ENCODE results near the gene TBC1D14. TPM values are rescaled to one million over a fixed set of nuclear protein-coding genes. Genes with fewer than 3 reads are reported as not detected.

The TBC1D14 gene
- total RNA-seq, 4 donors from 2014 or later, result 44.8 to 67.7 (median 55.7) TPM

DNA sequence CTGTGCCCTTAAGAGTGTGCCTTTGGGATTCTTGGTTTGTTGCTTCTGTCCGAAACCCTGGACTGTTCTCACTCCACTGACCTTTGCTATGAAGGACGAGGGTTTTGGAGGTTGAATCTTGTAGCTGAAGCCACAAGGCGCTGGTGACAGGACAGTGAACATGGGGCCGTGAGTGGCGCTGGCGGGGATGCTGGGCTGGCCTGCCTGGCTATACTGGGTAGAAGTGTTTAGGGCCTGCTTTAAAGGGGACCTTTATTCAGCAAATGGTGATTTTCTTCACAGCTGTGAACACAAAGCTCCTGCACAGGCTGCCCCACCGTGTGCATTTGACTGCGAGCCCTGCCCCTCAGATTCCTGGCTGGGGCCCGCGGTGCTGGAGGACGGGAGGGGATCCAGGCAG lies 106.5 kb downstream of the TBC1D14 start:
- H3K27ac ChIP-seq, result no peak overlapping the region
- no peak for DNase-seq
- H3K9me3 ChIP-seq, result no peaks in the 10 kb centered on the region
- H3K4me1 ChIP-seq, result no peaks in the 10 kb centered on the region
- no peak for TF ChIP-seq POLR2A (IDR thresholded peaks at IDR 0.05)
- TF ChIP-seq, protein P1, sequence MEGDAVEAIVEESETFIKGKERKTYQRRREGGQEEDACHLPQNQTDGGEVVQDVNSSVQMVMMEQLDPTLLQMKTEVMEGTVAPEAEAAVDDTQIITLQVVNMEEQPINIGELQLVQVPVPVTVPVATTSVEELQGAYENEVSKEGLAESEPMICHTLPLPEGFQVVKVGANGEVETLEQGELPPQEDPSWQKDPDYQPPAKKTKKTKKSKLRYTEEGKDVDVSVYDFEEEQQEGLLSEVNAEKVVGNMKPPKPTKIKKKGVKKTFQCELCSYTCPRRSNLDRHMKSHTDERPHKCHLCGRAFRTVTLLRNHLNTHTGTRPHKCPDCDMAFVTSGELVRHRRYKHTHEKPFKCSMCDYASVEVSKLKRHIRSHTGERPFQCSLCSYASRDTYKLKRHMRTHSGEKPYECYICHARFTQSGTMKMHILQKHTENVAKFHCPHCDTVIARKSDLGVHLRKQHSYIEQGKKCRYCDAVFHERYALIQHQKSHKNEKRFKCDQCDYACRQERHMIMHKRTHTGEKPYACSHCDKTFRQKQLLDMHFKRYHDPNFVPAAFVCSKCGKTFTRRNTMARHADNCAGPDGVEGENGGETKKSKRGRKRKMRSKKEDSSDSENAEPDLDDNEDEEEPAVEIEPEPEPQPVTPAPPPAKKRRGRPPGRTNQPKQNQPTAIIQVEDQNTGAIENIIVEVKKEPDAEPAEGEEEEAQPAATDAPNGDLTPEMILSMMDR (IDR thresholded peaks at IDR 0.05), result no peak
- H3K27me3 ChIP-seq, result no peaks in the 10 kb centered on the region
- peaks cover 0 to 86% (median 0%) of the 10 kb centered on the region in 3 donors for H3K36me3 ChIP-seq
- H3K4me3 ChIP-seq, result no peak overlapping the region

DNA sequence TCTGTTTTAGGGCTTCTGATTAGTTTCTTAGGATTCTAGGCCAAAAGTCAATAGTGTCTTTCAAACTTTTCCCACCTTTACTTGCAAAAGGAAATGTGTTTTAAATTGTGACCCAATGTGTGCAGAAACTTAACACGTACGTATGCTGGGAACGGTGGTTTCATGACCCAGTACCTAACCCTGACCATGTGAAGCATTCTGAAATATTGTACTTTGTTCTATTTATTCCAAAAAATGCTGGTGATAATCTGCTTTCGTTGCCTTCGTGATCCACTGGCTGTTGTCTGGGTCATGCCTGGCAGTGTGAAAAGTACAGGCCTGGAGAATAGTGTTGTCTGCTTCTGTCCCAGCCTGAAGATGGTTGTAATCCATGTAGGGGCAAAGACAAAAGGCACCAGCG lies 106.9 kb downstream of the TBC1D14 start:
- Histone ChIP-seq H3K4me3 (no peak overlapping the region), H3K27ac (no peak overlapping the region), H3K4me1 (no peaks in the 10 kb centered on the region), H3K9me3 (no peaks in the 10 kb centered on the region), H3K36me3 (peaks cover 0 to 86% (median 0%) of the 10 kb centered on the region in 3 donors), H3K27me3 (no peaks in the 10 kb centered on the region)
- TF ChIP-seq, protein P1 (IDR thresholded peaks at IDR 0.05), result no peak
- no peak for TF ChIP-seq POLR2A (IDR thresholded peaks at IDR 0.05)
- no peak for DNase-seq

DNA sequence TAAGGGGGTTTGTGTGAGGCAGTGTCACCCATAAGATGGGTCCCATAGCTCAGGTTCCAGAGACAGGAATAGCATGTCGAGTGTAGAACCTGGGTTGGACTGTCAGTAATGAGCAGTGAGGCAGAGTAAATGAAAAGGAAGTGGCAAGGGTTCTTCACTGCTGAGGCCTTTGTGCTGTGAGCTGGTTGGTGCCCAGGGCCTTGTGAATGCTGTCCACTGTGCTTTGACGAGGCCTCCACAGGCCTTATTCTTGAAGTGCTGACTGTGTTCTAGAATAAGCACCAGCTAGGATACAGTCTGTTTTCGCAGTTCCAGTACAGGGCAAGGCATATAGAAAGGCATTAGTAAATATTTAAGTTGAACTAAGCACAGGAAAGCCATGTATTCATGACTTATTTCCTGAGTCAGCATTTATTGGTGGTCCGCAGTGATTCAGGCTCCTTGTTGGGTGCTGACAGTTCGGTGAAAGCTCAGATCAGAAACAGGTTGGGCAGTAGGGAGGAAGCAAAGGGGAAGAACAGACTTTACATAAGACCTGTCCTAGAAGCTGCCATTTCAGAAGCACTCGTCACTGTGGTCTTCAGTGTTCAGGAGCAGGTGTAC lies 107.9 kb downstream of the TBC1D14 start:
- no peaks in the 10 kb centered on the region for H3K27me3 ChIP-seq
- peaks cover 0 to 87% (median 0%) of the 10 kb centered on the region in 3 donors for H3K36me3 ChIP-seq
- no peak overlapping the region for H3K4me3 ChIP-seq
- no peaks in the 10 kb centered on the region for H3K9me3 ChIP-seq
- no peak for DNase-seq
- TF ChIP-seq POLR2A (IDR thresholded peaks at IDR 0.05), result no peak
- H3K4me1 ChIP-seq, result no peaks in the 10 kb centered on the region
- no peak overlapping the region for H3K27ac ChIP-seq

DNA sequence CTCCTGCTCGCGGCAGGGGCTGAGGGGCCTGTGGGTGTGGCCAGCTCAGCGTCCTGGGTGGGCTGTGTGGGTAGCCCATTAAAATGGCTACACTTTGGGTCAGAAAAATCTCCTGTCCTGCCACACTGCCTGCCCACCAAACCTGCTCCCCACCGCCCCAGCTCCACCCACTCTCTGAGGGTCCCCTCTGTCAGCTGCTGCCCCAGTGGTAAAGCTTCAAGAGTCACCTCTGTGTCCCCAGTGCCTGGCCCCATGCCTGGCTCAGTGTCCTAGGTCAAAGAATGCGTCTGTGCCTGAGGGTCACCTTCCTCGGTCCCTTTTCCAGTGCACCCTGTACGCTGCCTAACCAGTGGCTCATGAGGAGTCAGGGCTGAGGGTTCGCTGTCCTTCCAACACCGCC lies 108.7 kb downstream of the TBC1D14 start:
- no peak overlapping the region for H3K4me3 ChIP-seq
- no peaks in the 10 kb centered on the region for H3K4me1 ChIP-seq
- H3K36me3 ChIP-seq, result peaks cover 0 to 87% (median 0%) of the 10 kb centered on the region in 3 donors
- H3K9me3 ChIP-seq, result no peaks in the 10 kb centered on the region
- no peak overlapping the region for H3K27ac ChIP-seq
- H3K27me3 ChIP-seq, result no peaks in the 10 kb centered on the region
- no peak for DNase-seq
- TF ChIP-seq, protein P1 (IDR thresholded peaks at IDR 0.05), result no peak
- TF ChIP-seq POLR2A (IDR thresholded peaks at IDR 0.05), result no peak

DNA sequence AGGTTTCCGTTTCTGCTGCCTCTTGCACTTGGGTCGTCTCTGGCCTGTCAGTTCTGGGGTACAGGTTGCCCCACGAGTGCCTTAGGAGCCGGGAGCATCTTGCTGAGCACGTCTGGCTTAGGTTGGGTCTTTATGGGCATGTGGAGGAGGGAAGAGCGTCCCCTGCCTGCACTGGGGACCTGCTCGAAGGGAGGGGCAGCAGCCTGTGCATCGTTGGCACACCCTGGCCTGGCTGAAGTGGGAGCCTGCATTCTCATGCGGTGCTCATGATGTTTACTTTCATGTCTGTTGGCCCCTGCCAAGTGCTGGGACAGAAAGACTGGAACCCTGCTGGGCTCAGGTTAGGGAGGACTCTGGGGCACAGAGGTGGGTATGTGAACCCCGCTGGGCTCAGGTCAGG lies 109.7 kb downstream of the TBC1D14 start:
- DNase-seq, result no peak
- Histone ChIP-seq H3K4me1 (no peaks in the 10 kb centered on the region), H3K9me3 (no peaks in the 10 kb centered on the region), H3K4me3 (no peak overlapping the region), H3K27me3 (no peaks in the 10 kb centered on the region), H3K27ac (no peak overlapping the region), H3K36me3 (peaks cover 0 to 88% (median 0%) of the 10 kb centered on the region in 3 donors)
- no peak for TF ChIP-seq POLR2A (IDR thresholded peaks at IDR 0.05)
- TF ChIP-seq, protein P1 (IDR thresholded peaks at IDR 0.05), result no peak

DNA sequence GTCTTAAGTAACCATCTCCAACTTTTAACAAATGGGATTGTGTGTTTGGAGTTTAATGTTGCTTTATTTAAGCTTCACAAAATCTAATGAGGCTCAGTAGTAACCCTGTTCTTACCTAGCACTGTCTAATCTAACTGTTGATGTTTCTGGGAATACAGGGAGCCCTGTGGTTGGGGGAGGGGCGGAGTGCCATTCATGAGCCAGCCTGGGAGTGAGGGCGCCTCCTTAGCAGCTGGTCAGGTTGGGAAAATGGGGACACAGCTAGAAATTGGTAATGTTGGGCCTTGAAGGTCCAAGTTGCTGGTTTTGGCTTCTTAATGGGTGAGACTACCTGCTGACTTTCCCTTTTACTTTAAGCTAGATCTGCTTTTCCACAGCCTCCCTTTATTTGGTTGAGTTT lies 110.7 kb downstream of the TBC1D14 start:
- Histone ChIP-seq H3K4me1 (no peaks in the 10 kb centered on the region), H3K9me3 (no peaks in the 10 kb centered on the region), H3K4me3 (no peak overlapping the region), H3K27me3 (no peaks in the 10 kb centered on the region), H3K36me3 (peaks cover 0 to 88% (median 0%) of the 10 kb centered on the region in 3 donors), H3K27ac (no peak overlapping the region)
- no peak for DNase-seq
- TF ChIP-seq, protein P1 (IDR thresholded peaks at IDR 0.05), result no peak
- TF ChIP-seq POLR2A (IDR thresholded peaks at IDR 0.05), result no peak
